ENCODE data around the gene APBA2.

Gene APBA2

GRCh38 chr15:28998511-28998910, 112.7 kb downstream of the APBA2 start:
- no peaks in the 10 kb centered on the region for H3K79me2 ChIP-seq (ENCODE audit: low read length)
- no peak overlapping the region for H3K4me3 ChIP-seq (ENCODE audit: low read length)
- no peaks in the 10 kb centered on the region for H4K20me1 ChIP-seq (ENCODE audit: insufficient read depth, low read length)
- peaks cover 24% of the 10 kb centered on the region for H3K4me1 ChIP-seq (ENCODE audit: low read length)
- H3K27ac ChIP-seq (ENCODE audit: low read length) = no peak overlapping the region
- H3K4me2 ChIP-seq (ENCODE audit: low read length) = no peak overlapping the region
- no peak for TF ChIP-seq EZH2phosphoT487 (IDR thresholded peaks at IDR 0.05; ENCODE audit: low read depth)
- TF ChIP-seq, protein P1, sequence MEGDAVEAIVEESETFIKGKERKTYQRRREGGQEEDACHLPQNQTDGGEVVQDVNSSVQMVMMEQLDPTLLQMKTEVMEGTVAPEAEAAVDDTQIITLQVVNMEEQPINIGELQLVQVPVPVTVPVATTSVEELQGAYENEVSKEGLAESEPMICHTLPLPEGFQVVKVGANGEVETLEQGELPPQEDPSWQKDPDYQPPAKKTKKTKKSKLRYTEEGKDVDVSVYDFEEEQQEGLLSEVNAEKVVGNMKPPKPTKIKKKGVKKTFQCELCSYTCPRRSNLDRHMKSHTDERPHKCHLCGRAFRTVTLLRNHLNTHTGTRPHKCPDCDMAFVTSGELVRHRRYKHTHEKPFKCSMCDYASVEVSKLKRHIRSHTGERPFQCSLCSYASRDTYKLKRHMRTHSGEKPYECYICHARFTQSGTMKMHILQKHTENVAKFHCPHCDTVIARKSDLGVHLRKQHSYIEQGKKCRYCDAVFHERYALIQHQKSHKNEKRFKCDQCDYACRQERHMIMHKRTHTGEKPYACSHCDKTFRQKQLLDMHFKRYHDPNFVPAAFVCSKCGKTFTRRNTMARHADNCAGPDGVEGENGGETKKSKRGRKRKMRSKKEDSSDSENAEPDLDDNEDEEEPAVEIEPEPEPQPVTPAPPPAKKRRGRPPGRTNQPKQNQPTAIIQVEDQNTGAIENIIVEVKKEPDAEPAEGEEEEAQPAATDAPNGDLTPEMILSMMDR (IDR thresholded peaks at IDR 0.05; ENCODE audit: low read depth, low read length) = peak; percentile 55
- no peaks in the 10 kb centered on the region for H3K27me3 ChIP-seq (ENCODE audit: low read depth, low read length)
- H3K36me3 ChIP-seq (replicated peaks; ENCODE audit: low read depth, low read length) = no peaks in the 10 kb centered on the region
- H2AFZ ChIP-seq (ENCODE audit: low read depth, low read length) = no peak overlapping the region
- no peaks in the 10 kb centered on the region for H3K9me3 ChIP-seq (ENCODE audit: insufficient read depth, low read length)
- H3K9ac ChIP-seq (ENCODE audit: low read length) = no peak overlapping the region

DNA sequence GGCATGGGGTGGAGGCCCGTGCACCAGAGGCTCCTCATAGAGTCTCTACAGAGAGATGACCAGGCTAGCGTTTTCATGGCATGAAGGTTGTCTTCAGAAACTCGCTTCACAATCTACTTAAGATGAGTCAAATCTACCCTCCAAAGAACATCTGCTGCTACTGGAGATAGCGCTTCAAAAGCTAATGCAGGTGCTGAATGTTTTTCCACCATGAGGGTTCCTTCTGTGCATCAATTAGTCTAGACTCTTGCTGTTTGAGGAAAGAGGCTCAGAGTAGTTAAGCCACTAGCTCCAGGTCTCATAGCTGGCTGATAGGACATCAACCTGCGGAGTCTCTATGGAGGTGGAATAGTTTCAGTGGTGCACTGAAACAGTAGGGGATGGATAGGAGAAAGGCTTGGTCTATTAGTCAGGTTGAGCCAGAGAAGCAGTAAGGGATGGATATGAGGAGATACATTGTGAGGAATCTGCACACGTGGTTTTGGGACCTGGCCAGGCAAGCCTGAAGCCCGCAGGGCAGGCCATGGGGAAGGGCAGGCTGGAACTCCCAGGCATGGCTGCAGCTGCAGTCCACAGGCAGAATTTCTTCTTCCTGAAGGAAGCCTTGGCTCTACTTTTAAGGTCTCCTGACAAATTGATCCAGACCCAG, 117.5 kb downstream of the APBA2 start:
- Histone ChIP-seq H2AFZ (ENCODE audit: low read depth, low read length) (no peak overlapping the region), H3K36me3 (replicated peaks; ENCODE audit: low read depth, low read length) (no peaks in the 10 kb centered on the region), H3K27ac (ENCODE audit: low read length) (no peak overlapping the region), H3K4me3 (ENCODE audit: low read length) (no peak overlapping the region), H3K4me1 (ENCODE audit: low read length) (peaks cover 17% of the 10 kb centered on the region), H3K9ac (ENCODE audit: low read length) (no peak overlapping the region), H3K27me3 (ENCODE audit: low read depth, low read length) (0 out of 2 replicates have a peak, but pooled peaks cover 2% of the 10 kb centered on the region), H3K79me2 (ENCODE audit: low read length) (no peaks in the 10 kb centered on the region), H4K20me1 (ENCODE audit: insufficient read depth, low read length) (no peaks in the 10 kb centered on the region), H3K9me3 (ENCODE audit: insufficient read depth, low read length) (peaks cover 10% of the 10 kb centered on the region; the same call in 1 of the 2 replicates), H3K4me2 (ENCODE audit: low read length) (peak overlapping the region; percentile 9; the same call in 1 of the 2 replicates)
- TF ChIP-seq, protein P1 (IDR thresholded peaks at IDR 0.05; ENCODE audit: low read depth, low read length) = no peak

GRCh38 chr15:29003840-29004233, 118.1 kb downstream of the APBA2 start:
- Histone ChIP-seq H3K4me1 (ENCODE audit: low read length) (peaks cover 17% of the 10 kb centered on the region), H3K27ac (ENCODE audit: low read length) (no peak overlapping the region), H3K4me3 (ENCODE audit: low read length) (no peak overlapping the region), H3K9ac (ENCODE audit: low read length) (no peak overlapping the region), H3K9me3 (ENCODE audit: insufficient read depth, low read length) (peaks cover 10% of the 10 kb centered on the region; the same call in 1 of the 2 replicates), H3K36me3 (replicated peaks; ENCODE audit: low read depth, low read length) (no peaks in the 10 kb centered on the region), H3K79me2 (ENCODE audit: low read length) (no peaks in the 10 kb centered on the region), H4K20me1 (ENCODE audit: insufficient read depth, low read length) (no peaks in the 10 kb centered on the region), H3K4me2 (ENCODE audit: low read length) (no peak overlapping the region), H3K27me3 (ENCODE audit: low read depth, low read length) (0 out of 2 replicates have a peak, but pooled peaks cover 2% of the 10 kb centered on the region), H2AFZ (ENCODE audit: low read depth, low read length) (no peak overlapping the region)
- TF ChIP-seq, protein P1 (IDR thresholded peaks at IDR 0.05; ENCODE audit: low read depth, low read length) = no peak
- TF ChIP-seq EZH2phosphoT487 (IDR thresholded peaks at IDR 0.05; ENCODE audit: low read depth) = no peak

- H3K27me3 ChIP-seq (ENCODE audit: low read depth, low read length) = 0 out of 2 replicates have a peak, but pooled peaks cover 2% of the 10 kb centered on the region
- H4K20me1 ChIP-seq (ENCODE audit: insufficient read depth, low read length) = no peaks in the 10 kb centered on the region
- no peak overlapping the region for H3K4me2 ChIP-seq (ENCODE audit: low read length)
- TF ChIP-seq, protein P1 (IDR thresholded peaks at IDR 0.05; ENCODE audit: low read depth, low read length) = no peak
- TF ChIP-seq EZH2phosphoT487 (IDR thresholded peaks at IDR 0.05; ENCODE audit: low read depth) = no peak
- H3K4me1 ChIP-seq (ENCODE audit: low read length) = peaks cover 17% of the 10 kb centered on the region
- H3K27ac ChIP-seq (ENCODE audit: low read length) = no peak overlapping the region
- H3K9ac ChIP-seq (ENCODE audit: low read length) = no peak overlapping the region
- no peak overlapping the region for H3K4me3 ChIP-seq (ENCODE audit: low read length)
- no peaks in the 10 kb centered on the region for H3K36me3 ChIP-seq (replicated peaks; ENCODE audit: low read depth, low read length)
- H3K79me2 ChIP-seq (ENCODE audit: low read length) = no peaks in the 10 kb centered on the region
- no peak overlapping the region for H2AFZ ChIP-seq (ENCODE audit: low read depth, low read length)
- H3K9me3 ChIP-seq (ENCODE audit: insufficient read depth, low read length) = peaks cover 10% of the 10 kb centered on the region; the same call in 1 of the 2 replicates
Measured at GRCh38 chr15:29005931-29006330, 120.2 kb downstream of the APBA2 start.
